B cell (primary cell): ENCODE data around the gene TOMM40L.

Experiments used
- EZH2 ChIP-seq: IDR thresholded peaks from 2 replicates; pipeline ENCODE4 v1.6.1; 2012; ENCODE audit warnings: borderline replicate concordance, low read depth, mild to moderate bottlenecking, moderate library complexity, low read length; ENCODE audit not compliant: insufficient read depth, poor library complexity, severe bottlenecking
- TF ChIP-seq, protein P1 (sequence below): fragments of 200-600 bp; IDR thresholded peaks from one replicate; pipeline ENCODE4 v1.8.0; 2022; ENCODE audit warnings: antibody characterized with exemption, mild to moderate bottlenecking

DNA sequence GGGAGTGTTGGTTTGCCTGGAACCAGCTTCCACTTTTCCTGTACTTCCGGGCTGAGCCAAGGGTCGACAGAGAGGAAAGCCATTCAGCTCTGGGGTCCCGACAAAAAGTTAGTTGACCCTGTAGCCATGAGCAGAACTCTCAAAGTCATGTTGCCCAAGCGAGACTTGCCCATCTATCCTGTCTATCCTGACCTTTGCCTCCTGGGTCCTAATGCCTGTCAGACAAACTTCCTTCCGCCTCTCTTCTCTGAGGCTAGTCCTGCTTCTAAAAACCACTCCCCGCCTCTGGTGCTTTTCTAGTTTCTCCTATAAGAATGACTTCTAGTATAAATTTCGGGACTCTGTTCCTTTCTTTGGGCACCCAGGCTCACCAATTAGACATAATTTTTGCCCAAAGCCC is 25.0 kb downstream of the TOMM40L start:
- TF ChIP-seq, protein P1, sequence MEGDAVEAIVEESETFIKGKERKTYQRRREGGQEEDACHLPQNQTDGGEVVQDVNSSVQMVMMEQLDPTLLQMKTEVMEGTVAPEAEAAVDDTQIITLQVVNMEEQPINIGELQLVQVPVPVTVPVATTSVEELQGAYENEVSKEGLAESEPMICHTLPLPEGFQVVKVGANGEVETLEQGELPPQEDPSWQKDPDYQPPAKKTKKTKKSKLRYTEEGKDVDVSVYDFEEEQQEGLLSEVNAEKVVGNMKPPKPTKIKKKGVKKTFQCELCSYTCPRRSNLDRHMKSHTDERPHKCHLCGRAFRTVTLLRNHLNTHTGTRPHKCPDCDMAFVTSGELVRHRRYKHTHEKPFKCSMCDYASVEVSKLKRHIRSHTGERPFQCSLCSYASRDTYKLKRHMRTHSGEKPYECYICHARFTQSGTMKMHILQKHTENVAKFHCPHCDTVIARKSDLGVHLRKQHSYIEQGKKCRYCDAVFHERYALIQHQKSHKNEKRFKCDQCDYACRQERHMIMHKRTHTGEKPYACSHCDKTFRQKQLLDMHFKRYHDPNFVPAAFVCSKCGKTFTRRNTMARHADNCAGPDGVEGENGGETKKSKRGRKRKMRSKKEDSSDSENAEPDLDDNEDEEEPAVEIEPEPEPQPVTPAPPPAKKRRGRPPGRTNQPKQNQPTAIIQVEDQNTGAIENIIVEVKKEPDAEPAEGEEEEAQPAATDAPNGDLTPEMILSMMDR = no peak
- no peak for TF ChIP-seq EZH2
